Measurements from ENCODE around the gene SNCB.

Gene SNCB

DNA sequence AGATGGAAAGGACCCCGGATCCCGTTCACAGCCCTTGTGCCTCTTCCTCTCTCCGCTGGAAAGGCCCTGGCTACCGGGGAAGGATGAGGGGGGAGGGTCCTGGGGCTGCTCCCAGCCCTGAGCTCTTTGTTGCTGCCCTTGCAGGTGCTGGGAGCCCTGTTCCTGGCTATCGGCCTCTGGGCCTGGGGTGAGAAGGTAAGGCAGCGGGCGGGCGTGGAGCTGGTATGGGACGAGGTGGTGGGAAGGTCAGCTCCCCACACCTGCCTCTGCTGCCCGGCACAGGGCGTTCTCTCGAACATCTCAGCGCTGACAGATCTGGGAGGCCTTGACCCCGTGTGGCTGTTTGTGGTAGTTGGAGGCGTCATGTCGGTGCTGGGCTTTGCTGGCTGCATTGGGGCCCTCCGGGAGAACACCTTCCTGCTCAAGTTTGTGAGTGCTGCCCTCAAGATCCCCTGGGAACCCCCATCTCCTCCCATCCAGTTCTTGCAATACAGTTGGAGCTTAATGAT, 21.2 kb upstream of the SNCB start:
- no peak for DNase-seq (ENCODE audit: low read depth in 1 of 2, low spot score in 1 of 2)
- H3K27ac ChIP-seq (replicated peaks): no peak overlapping the region
- no peak overlapping the region for H3K4me3 ChIP-seq (replicated peaks; ENCODE audit: insufficient read depth, low read length)
- no peak for TF ChIP-seq REST (IDR thresholded peaks at IDR 0.05; ENCODE audit: insufficient replicate concordance, low read depth)
- no peak for TF ChIP-seq CTCF (IDR thresholded peaks at IDR 0.05; ENCODE audit: insufficient read depth, low read length)
- no peak for TF ChIP-seq GABPA (IDR thresholded peaks at IDR 0.05; ENCODE audit: low read depth)
- no peak for TF ChIP-seq SPI1 (IDR thresholded peaks at IDR 0.05; ENCODE audit: borderline replicate concordance, low read depth)
- TF ChIP-seq POLR2AphosphoS5 (IDR thresholded peaks at IDR 0.05; ENCODE audit: low read depth): no peak
- H3K27me3 ChIP-seq (ENCODE audit: insufficient read depth, poor library complexity, severe bottlenecking): no peaks in the 10 kb centered on the region

DNA sequence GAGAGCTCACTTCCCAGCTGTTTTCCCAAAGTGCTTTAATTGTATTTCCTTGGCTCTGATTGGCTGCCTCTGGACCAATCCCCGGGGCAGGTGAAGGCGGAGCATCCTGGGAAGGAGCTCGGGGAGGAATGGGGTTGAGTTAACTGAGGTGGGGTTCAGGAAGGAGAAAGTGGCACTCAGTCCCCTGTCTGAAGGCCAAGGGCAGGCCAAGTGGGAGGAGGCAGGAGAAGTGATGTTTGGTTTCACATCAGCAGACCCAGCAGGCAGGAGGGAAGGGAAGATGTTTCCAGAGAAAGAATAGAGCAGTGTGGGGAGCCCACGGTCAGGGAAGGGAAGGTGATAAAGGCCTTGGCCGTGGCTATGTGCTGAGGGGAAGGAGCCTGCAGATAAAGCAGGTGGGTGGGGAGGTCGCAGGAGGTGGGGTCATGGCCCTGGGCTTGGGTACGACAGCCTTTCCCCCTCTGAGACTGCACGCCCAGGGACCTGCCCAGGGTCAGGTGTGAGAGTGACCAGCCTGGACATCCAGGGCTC, 20.1 kb upstream of the SNCB start:
- DNase-seq (ENCODE audit: low read depth in 1 of 2, low spot score in 1 of 2): no peak
- no peak overlapping the region for H3K4me3 ChIP-seq (replicated peaks; ENCODE audit: insufficient read depth, low read length)
- no peak overlapping the region for H3K27ac ChIP-seq (replicated peaks)
- no peak for TF ChIP-seq CTCF (IDR thresholded peaks at IDR 0.05; ENCODE audit: insufficient read depth, low read length)
- TF ChIP-seq GABPA (IDR thresholded peaks at IDR 0.05; ENCODE audit: low read depth): no peak
- no peak for TF ChIP-seq SPI1 (IDR thresholded peaks at IDR 0.05; ENCODE audit: borderline replicate concordance, low read depth)
- TF ChIP-seq POLR2AphosphoS5 (IDR thresholded peaks at IDR 0.05; ENCODE audit: low read depth): no peak
- TF ChIP-seq REST (IDR thresholded peaks at IDR 0.05; ENCODE audit: insufficient replicate concordance, low read depth): no peak
- H3K27me3 ChIP-seq (ENCODE audit: insufficient read depth, poor library complexity, severe bottlenecking): no peaks in the 10 kb centered on the region

DNA sequence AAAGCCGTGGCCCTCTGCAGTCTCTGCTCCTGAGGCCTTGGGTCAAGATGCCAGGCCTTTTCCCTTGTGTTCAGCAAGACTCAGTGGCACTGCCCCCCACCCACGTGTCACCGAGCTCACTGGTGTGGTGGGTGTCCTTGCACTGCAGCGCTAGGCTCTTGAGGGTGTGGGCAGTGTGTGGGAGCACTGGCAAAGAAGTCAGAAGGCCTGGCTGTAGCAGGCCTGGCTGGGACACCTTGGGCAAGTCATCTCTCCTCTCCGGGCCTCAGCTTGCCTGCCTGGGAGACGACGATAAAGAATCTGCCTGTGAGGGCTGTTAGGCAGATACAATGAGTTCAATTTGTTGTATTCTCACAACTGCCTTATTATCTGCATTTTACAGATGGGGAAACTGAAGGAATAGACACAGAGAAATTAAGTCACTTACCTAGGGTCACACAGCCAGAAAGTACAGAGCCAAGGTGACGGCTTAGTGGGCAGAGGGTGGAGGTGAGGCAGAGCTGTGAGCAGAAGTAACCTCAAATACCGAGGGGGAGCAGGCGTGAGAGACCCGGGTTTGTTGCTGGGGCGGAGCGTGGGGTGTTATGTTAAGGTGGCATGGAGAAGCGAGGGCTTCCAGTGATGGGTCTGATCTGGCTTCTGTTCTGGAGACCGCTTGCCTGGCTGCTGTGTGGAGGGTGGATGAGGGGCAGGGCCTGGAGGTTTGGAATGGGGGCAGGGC, 18.3 kb upstream of the SNCB start:
- TF ChIP-seq GABPA (IDR thresholded peaks at IDR 0.05; ENCODE audit: low read depth) (no peak), SPI1 (IDR thresholded peaks at IDR 0.05; ENCODE audit: borderline replicate concordance, low read depth) (no peak), CTCF (IDR thresholded peaks at IDR 0.05; ENCODE audit: insufficient read depth, low read length) (no peak), REST (IDR thresholded peaks at IDR 0.05; ENCODE audit: insufficient replicate concordance, low read depth) (no peak), POLR2AphosphoS5 (IDR thresholded peaks at IDR 0.05; ENCODE audit: low read depth) (no peak)
- Histone ChIP-seq H3K27ac (replicated peaks) (no peak overlapping the region), H3K4me3 (replicated peaks; ENCODE audit: insufficient read depth, low read length) (no peak overlapping the region), H3K27me3 (ENCODE audit: insufficient read depth, poor library complexity, severe bottlenecking) (no peaks in the 10 kb centered on the region)
- DNase-seq (ENCODE audit: low read depth in 1 of 2, low spot score in 1 of 2): no peak
